ENCODE data around the gene MED13L.
A peak's percentile ranks its signal among the peaks of the same experiment; 100 is the strongest.

The MED13L gene

GRCh38 chr12:116179384-116179783 is 98.1 kb downstream of the MED13L start:
- no peak for DNase-seq

- DNase-seq: no peak
These were observed 100.5 kb downstream of the MED13L start for GRCh38 chr12:116177017-116177416.

- DNase-seq: no peak
These were observed 102.6 kb downstream of the MED13L start for GRCh38 chr12:116174904-116175303.

- DNase-seq: no peak
These were observed 103.5 kb downstream of the MED13L start for GRCh38 chr12:116174006-116174405.

- DNase-seq: peak in 1 of 2 donors; percentile 23
These were observed 105.2 kb downstream of the MED13L start for GRCh38 chr12:116172224-116172849.

- DNase-seq: no peak
These were observed 105.9 kb downstream of the MED13L start for GRCh38 chr12:116171549-116171948.

- DNase-seq: no peak
These were observed 108.4 kb downstream of the MED13L start for GRCh38 chr12:116169071-116169470.

- DNase-seq: no peak
These were observed 111.2 kb downstream of the MED13L start for GRCh38 chr12:116166306-116166705.

- DNase-seq: no peak
These were observed 112.5 kb downstream of the MED13L start for GRCh38 chr12:116165036-116165425.

- DNase-seq: peak; percentile 29 to 47
These were observed 113.0 kb downstream of the MED13L start for GRCh38 chr12:116164250-116165035.

GRCh38 chr12:116162071-116162470 is 115.4 kb downstream of the MED13L start:
- DNase-seq: no peak

GRCh38 chr12:116161588-116161987 is 115.9 kb downstream of the MED13L start:
- DNase-seq: no peak

GRCh38 chr12:116160883-116161458 is 116.5 kb downstream of the MED13L start:
- no peak for DNase-seq

- peak in 1 of 2 donors; percentile 17 for DNase-seq
These were observed 117.3 kb downstream of the MED13L start for GRCh38 chr12:116160231-116160630.

GRCh38 chr12:116159593-116160200 is 117.8 kb downstream of the MED13L start:
- no peak for DNase-seq

GRCh38 chr12:116159175-116159574 is 118.3 kb downstream of the MED13L start:
- no peak for DNase-seq

- no peak for DNase-seq
These were observed 119.6 kb downstream of the MED13L start for GRCh38 chr12:116157845-116158267.

GRCh38 chr12:116156614-116157013 is 120.9 kb downstream of the MED13L start:
- no peak for DNase-seq

GRCh38 chr12:116155383-116155782 is 122.1 kb downstream of the MED13L start:
- no peak for DNase-seq

- DNase-seq: no peak
These were observed 123.5 kb downstream of the MED13L start for GRCh38 chr12:116153983-116154382.

- no peak for DNase-seq
These were observed 124.4 kb downstream of the MED13L start for GRCh38 chr12:116153113-116153512.

GRCh38 chr12:116152268-116152667 is 125.2 kb downstream of the MED13L start:
- no peak for DNase-seq

GRCh38 chr12:116150452-116150851 is 127.0 kb downstream of the MED13L start:
- DNase-seq: no peak

- no peak for DNase-seq
These were observed 127.5 kb downstream of the MED13L start for GRCh38 chr12:116150001-116150400.

All from inflammatory macrophage treated with lipopolysaccharide for 1 hour (primary cell).